Thoracic aorta (tissue), 2 donors: ENCODE data around the gene PPP1R7. TPM values are rescaled to one million over a fixed set of nuclear protein-coding genes. Genes with fewer than 3 reads are reported as not detected.

Experiments
- ATAC-seq: fragments of 150-250 bp; one replicate; pipeline ENCODE4 v1.8.0; 2017; ENCODE audit warnings: low read depth; ENCODE audit not compliant: insufficient number of reproducible peaks, low FRiP score
- DNase-seq: peaks from one replicate; pipeline ENCODE4 v3.0.0-alpha.2; 2020; ENCODE audit warnings: low spot score
- H3K27ac ChIP-seq, 2 donors: fragments of 200-600 bp; sonication (generic); 1 replicate in 1 of 2; 2 replicates in 1 of 2; pipeline ENCODE4 v1.5.1; 2016; ENCODE audit warnings: mild to moderate bottlenecking in 2 of 2, moderate library complexity in 2 of 2
- H3K27me3 ChIP-seq: fragments of 200-600 bp; sonication (generic); replicated peaks from 2 replicates; pipeline ENCODE4 v1.6.0; 2016; ENCODE audit warnings: mild to moderate bottlenecking; ENCODE audit not compliant: insufficient read depth
- H3K36me3 ChIP-seq: fragments of 200-600 bp; sonication (generic); one replicate; pipeline ENCODE4 v1.5.1; 2016
- H3K4me1 ChIP-seq, 2 donors: fragments of 200-600 bp; sonication (generic); 1 replicate in 1 of 2; 2 replicates in 1 of 2; pipeline versions ENCODE4 v1.5.1 to v1.6.0; 2016; ENCODE audit warnings: low read depth in 2 of 2, mild to moderate bottlenecking in 1 of 2; ENCODE audit not compliant: control insufficient read depth in 1 of 2
- H3K4me3 ChIP-seq: fragments of 200-600 bp; sonication (generic); 2 replicates; pipeline ENCODE4 v1.5.1; 2016; ENCODE audit warnings: mild to moderate bottlenecking
- H3K9me3 ChIP-seq: fragments of 200-600 bp; sonication (generic); 2 replicates; pipeline ENCODE4 v1.5.1; 2016
- total RNA-seq, 2 donors: library from RNA; depleted of rRNA; stranded (reverse); fragments of >200 nt; gene quantifications; one replicate each; pipeline versions ENCODE4 v1.1.0 to v1.2.3, GENCODE V29; 2016
- TF ChIP-seq, protein P1 (sequence below): fragments of 200-600 bp; sonication (generic); IDR thresholded peaks from one replicate; pipeline ENCODE4 v1.5.1; 2019; ENCODE audit warnings: antibody characterized with exemption

Gene PPP1R7
- total RNA-seq, 2 donors from 2014 or later: 28.9 to 40.3 TPM

DNA sequence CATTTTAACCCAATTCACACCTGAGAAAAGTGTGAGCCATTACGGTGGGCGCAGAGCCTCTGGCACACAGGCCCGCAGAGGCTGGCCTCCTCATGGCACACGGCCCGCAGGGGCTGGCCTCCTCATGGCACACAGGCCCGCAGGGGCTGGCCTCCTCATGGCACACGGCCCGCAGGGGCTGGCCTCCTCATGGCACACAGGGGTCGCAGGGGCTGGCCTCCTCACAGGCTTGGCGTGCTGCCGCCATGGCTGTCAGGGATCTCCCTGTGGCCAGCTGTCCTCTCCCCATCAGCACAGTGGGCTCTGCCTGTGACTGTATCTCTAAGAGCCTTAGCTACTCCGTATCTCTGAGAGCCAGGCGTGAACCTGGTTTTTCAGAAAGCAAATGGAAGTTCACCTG, 62.8 kb downstream of the PPP1R7 start:
- DNase-seq: no peak
- Histone ChIP-seq H3K4me3 (no peak overlapping the region), H3K27me3 (no peaks in the 10 kb centered on the region), H3K9me3 (no peaks in the 10 kb centered on the region), H3K27ac (no peak overlapping the region), H3K4me1 (no peaks in the 10 kb centered on the region), H3K36me3 (no peaks in the 10 kb centered on the region)
- ATAC-seq: no peak
- TF ChIP-seq, protein P1, sequence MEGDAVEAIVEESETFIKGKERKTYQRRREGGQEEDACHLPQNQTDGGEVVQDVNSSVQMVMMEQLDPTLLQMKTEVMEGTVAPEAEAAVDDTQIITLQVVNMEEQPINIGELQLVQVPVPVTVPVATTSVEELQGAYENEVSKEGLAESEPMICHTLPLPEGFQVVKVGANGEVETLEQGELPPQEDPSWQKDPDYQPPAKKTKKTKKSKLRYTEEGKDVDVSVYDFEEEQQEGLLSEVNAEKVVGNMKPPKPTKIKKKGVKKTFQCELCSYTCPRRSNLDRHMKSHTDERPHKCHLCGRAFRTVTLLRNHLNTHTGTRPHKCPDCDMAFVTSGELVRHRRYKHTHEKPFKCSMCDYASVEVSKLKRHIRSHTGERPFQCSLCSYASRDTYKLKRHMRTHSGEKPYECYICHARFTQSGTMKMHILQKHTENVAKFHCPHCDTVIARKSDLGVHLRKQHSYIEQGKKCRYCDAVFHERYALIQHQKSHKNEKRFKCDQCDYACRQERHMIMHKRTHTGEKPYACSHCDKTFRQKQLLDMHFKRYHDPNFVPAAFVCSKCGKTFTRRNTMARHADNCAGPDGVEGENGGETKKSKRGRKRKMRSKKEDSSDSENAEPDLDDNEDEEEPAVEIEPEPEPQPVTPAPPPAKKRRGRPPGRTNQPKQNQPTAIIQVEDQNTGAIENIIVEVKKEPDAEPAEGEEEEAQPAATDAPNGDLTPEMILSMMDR: no peak

DNA sequence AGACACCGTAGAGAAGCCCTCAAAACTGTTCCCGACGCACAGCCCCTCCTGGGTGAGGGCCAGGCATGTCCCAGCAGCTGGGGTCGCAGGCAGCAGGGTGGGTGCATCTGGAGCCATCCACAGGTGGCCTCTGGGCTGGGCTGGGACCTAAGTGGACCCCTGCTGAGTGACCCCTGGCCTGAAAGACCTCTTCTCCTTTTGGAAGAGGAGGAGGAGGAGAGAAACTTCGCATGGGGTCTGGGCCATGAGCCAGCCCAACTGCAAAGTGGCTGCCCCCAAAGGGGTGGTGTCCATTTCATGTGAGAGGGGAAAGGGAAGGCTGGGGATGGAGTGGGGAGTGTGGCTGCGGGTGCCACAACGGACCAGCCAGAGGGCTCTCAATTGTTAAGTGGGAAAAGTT, 63.3 kb downstream of the PPP1R7 start:
- H3K4me3 ChIP-seq: no peak overlapping the region
- no peak for ATAC-seq
- TF ChIP-seq, protein P1: no peak

DNA sequence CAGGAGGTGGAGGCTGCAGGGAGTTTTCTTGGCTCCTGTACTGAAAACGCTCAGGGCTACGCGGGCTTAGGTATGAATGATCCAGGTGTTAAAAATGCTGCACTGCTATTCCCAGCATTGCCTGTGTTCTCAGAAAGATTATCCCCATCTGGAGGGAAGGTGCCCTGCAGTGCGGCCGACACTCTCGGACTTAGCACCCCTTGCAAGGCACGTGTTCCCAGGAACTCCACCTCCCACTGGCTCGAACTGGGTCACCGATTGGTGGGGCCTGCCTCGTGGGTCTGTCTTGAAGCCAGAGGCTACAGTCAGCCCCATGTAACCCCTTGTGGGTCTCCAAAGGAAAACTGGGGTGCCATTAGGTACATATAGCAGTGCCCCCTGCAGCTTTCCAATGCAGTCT, 63.9 kb downstream of the PPP1R7 start:
- H3K27me3 ChIP-seq: no peaks in the 10 kb centered on the region
- ATAC-seq (no peak), DNase-seq (no peak)
- H3K9me3 ChIP-seq: no peaks in the 10 kb centered on the region
- TF ChIP-seq, protein P1: no peak
- H3K27ac ChIP-seq: no peak overlapping the region
- H3K4me3 ChIP-seq: no peak overlapping the region
- no peaks in the 10 kb centered on the region for H3K36me3 ChIP-seq
- H3K4me1 ChIP-seq: peaks cover 6 to 7% of the 10 kb centered on the region in 2 donors

More for the DNA sequence above, 63.3 kb downstream of the PPP1R7 start:
- no peak for DNase-seq
- H3K36me3 ChIP-seq: no peaks in the 10 kb centered on the region
- no peaks in the 10 kb centered on the region for H3K9me3 ChIP-seq
- no peaks in the 10 kb centered on the region for H3K27me3 ChIP-seq
- no peak overlapping the region for H3K27ac ChIP-seq
- H3K4me1 ChIP-seq: peaks cover 1 to 2% of the 10 kb centered on the region in 2 donors

DNA sequence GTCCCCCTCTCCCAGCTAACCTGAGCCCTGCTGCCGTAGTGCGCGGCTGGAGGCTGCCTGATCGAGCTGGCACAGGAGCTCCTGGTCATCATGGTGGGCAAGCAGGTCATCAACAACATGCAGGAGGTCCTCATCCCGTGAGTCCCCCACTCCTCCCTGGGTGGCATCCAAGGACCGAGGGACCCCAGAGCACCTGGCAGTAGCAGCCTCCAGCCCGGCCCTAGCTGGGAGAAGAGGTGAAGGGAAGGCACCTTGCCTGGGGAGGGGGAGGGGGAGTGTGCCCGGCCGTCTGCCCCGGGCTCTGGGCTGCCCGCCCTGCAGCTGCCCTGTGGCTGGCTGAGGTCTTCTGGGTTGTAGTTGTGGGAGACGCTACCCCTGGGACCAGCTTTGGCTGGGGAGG, 64.5 kb downstream of the PPP1R7 start:
- H3K4me3 ChIP-seq: no peak overlapping the region
- no peaks in the 10 kb centered on the region for H3K27me3 ChIP-seq
- TF ChIP-seq, protein P1: no peak
- no peaks in the 10 kb centered on the region for H3K36me3 ChIP-seq
- peaks cover 6 to 10% of the 10 kb centered on the region in 2 donors for H3K4me1 ChIP-seq
- H3K27ac ChIP-seq: no peak overlapping the region
- DNase-seq (no peak), ATAC-seq (no peak)
- H3K9me3 ChIP-seq: no peaks in the 10 kb centered on the region

DNA sequence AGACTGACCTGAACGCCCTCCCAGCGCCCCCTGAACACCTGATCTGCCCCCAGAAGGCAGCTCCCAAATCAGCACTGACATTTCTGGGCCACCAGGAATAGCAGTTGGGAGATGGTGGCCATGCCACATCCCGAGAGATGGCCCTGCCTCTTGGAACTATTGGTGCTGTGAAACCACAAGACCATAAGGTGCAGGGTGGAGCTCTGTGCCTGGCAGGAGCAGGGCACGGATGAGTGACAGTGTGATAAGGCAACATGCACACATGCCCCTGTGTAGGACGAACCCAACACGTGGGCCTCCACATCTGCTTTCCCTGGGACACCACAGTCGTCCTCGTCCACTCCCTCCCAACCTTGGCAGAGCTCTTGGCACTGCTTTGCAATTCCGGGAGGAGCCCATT, 65.2 kb downstream of the PPP1R7 start:
- Histone ChIP-seq H3K36me3 (no peaks in the 10 kb centered on the region), H3K9me3 (no peaks in the 10 kb centered on the region), H3K27me3 (no peaks in the 10 kb centered on the region), H3K27ac (no peak overlapping the region), H3K4me3 (no peak overlapping the region), H3K4me1 (peaks cover 6 to 10% of the 10 kb centered on the region in 2 donors)
- ATAC-seq (no peak), DNase-seq (no peak)
- TF ChIP-seq, protein P1: no peak
